ENCODE data around the gene PLEKHG2. TPM values are rescaled to one million over a fixed set of nuclear protein-coding genes. Genes with fewer than 3 reads are reported as not detected.
"Not testable (repeated sequence)": the region's sequence is repeated elsewhere in the genome, so short reads cannot be mapped to it uniquely, and the experiment has no call there.

Gene PLEKHG2
- total RNA-seq, 4 donors from 2014 or later, result 8.2 to 29.1 (median 10.7) TPM

GRCh38 chr19:39448271-39448670 is 35.8 kb downstream of the PLEKHG2 start:
- 67 to 77% methylated on average over 3 of the region's 3 CpGs for WGBS, 2 donors
- peaks cover under 1 to 3% of the 10 kb centered on the region in 2 donors for H3K36me3 ChIP-seq
- DNase-seq, result no peak
- no peak for TF ChIP-seq CTCF (IDR thresholded peaks at IDR 0.05)
- TF ChIP-seq POLR2A (IDR thresholded peaks at IDR 0.05), result no peak
- no peak overlapping the region for H3K4me3 ChIP-seq (replicated peaks in 1 of 3)
- H3K4me1 ChIP-seq, result peaks cover 21 to 25% of the 10 kb centered on the region in 2 donors
- no peak overlapping the region for H3K27ac ChIP-seq
- no peaks in the 10 kb centered on the region for H3K9me3 ChIP-seq
- intact Hi-C loops (cut with DNase I), result loop anchor here (10.0 kb wide), 1 partner anchor 87 kb away; the partner anchor contains the start of gene EID2B
- no peaks in the 10 kb centered on the region for H3K27me3 ChIP-seq

GRCh38 chr19:39449116-39449797 is 36.8 kb downstream of the PLEKHG2 start:
- Histone ChIP-seq H3K4me1 (peaks cover 19 to 25% of the 10 kb centered on the region in 2 donors), H3K36me3 (peaks cover 5 to 8% of the 10 kb centered on the region in 2 donors), H3K27me3 (no peaks in the 10 kb centered on the region), H3K4me3 (replicated peaks in 1 of 3) (no peak overlapping the region), H3K9me3 (no peaks in the 10 kb centered on the region), H3K27ac (no peak overlapping the region)
- intact Hi-C loops (cut with DNase I), result loop anchor here (10.0 kb wide), 1 partner anchor 86 kb away; the partner anchor contains the start of gene EID2B
- WGBS, 2 donors, result 79 to 88% methylated on average over 8 of the region's 8 CpGs
- no peak for DNase-seq
- TF ChIP-seq POLR2A (IDR thresholded peaks at IDR 0.05) (no peak), CTCF (IDR thresholded peaks at IDR 0.05) (no peak)

GRCh38 chr19:39451257-39451656 is 38.8 kb downstream of the PLEKHG2 start:
- H3K36me3 ChIP-seq, result peaks cover 5 to 14% of the 10 kb centered on the region in 2 donors
- H3K4me3 ChIP-seq (replicated peaks in 1 of 3); DNase-seq; H3K9me3 ChIP-seq; H3K27me3 ChIP-seq; intact Hi-C loops (cut with DNase I); H3K27ac ChIP-seq: not testable (repeated sequence)
- peaks cover 9 to 24% of the 10 kb centered on the region in 2 donors for H3K4me1 ChIP-seq
- WGBS, 2 donors, result 96 to 97% methylated on average over 8 of the region's 8 CpGs

- no peak overlapping the region for H3K27ac ChIP-seq
- no peaks in the 10 kb centered on the region for H3K4me1 ChIP-seq
- no peak overlapping the region for H3K4me3 ChIP-seq (replicated peaks in 1 of 3)
- H3K27me3 ChIP-seq, result no peaks in the 10 kb centered on the region
- intact Hi-C loops (cut with DNase I), result no loop called here
- no peak for DNase-seq
- TF ChIP-seq CTCF (IDR thresholded peaks at IDR 0.05), result no peak
- no peak for TF ChIP-seq POLR2A (IDR thresholded peaks at IDR 0.05)
- H3K36me3 ChIP-seq, result peaks cover 61 to 77% of the 10 kb centered on the region in 2 donors
- WGBS, 2 donors, result 72 to 94% methylated on average over 3 of the region's 3 CpGs
- no peaks in the 10 kb centered on the region for H3K9me3 ChIP-seq
These were observed 50.9 kb downstream of the PLEKHG2 start for GRCh38 chr19:39463403-39463802.

GRCh38 chr19:39465956-39466747 is 53.7 kb downstream of the PLEKHG2 start:
- H3K27ac ChIP-seq, result no peak overlapping the region
- H3K4me3 ChIP-seq (replicated peaks in 1 of 3), result no peak overlapping the region
- no peaks in the 10 kb centered on the region for H3K9me3 ChIP-seq
- no peaks in the 10 kb centered on the region for H3K4me1 ChIP-seq
- no peaks in the 10 kb centered on the region for H3K27me3 ChIP-seq
- TF ChIP-seq CTCF (IDR thresholded peaks at IDR 0.05) (no peak), POLR2A (IDR thresholded peaks at IDR 0.05) (no peak)
- H3K36me3 ChIP-seq, result peaks cover 64 to 78% of the 10 kb centered on the region in 2 donors
- DNase-seq, result no peak
- intact Hi-C loops (cut with DNase I), result no loop called here
- 95 to 97% methylated on average over 18 of the region's 18 CpGs for WGBS, 2 donors

All from thyroid gland (tissue), 4 donors.